IMR-90 (cell line): ENCODE results near the gene LGALS9. TPM values are rescaled to one million over a fixed set of nuclear protein-coding genes. Genes with fewer than 3 reads are reported as not detected.
"Not testable (repeated sequence)": the region's sequence is repeated elsewhere in the genome, so short reads cannot be mapped to it uniquely, and the experiment has no call there.

Source experiments
- ATAC-seq: fragments of 200-7000 bp; cut with Tn5 transposase; 2 replicates; pipeline ENCODE4 v1.9.1; 2020; ENCODE audit warnings: low read depth, mild to moderate bottlenecking, moderate library complexity
- BruUV-seq: library from RNA; stranded (reverse); fragments of 400-500 nt; replicated peaks from 2 replicates; lab custom pipeline; 2021; lab: Mats Ljungman, UMichigan
- CTCF ChIA-PET: fragments of 300-600 bp; formaldehyde crosslinking; extraction: SDS; loops from one replicate; lab custom pipeline; 2021; ENCODE audit warnings: antibody characterized with exemption; lab: Yijun Ruan, JAX
- POLR2A ChIA-PET: fragments of 300-600 bp; sonication (Branson Sonifier 250); formaldehyde crosslinking; loops from one replicate; lab custom pipeline; 2022; ENCODE audit warnings: antibody characterized with exemption; ENCODE audit not compliant: unreplicated experiment; lab: Charles Lee
- DNase-seq: peaks from one replicate; pipeline ENCODE4 v3.0.0; 2013
- H2AFZ ChIP-seq: replicated peaks from 2 replicates; pipeline ENCODE3; 2013; ENCODE audit warnings: low read length, mild to moderate bottlenecking; ENCODE audit not compliant: poor library complexity
- H2AK5ac ChIP-seq: 2 replicates; pipeline ENCODE4 v1.6.1; 2013; ENCODE audit warnings: low read depth, low read length, inconsistent platforms
- H2AK9ac ChIP-seq: replicated peaks from 2 replicates; pipeline ENCODE3; 2013; ENCODE audit warnings: mild to moderate bottlenecking, low read depth, low read length, moderate library complexity; ENCODE audit not compliant: poor library complexity
- H2BK120ac ChIP-seq: 2 replicates; pipeline ENCODE4 v1.6.1; 2013; ENCODE audit warnings: low read depth, low read length, inconsistent platforms
- H2BK15ac ChIP-seq: 3 replicates; pipeline ENCODE4 v1.6.1; 2013; ENCODE audit warnings: low read depth, low read length, inconsistent platforms
- H2BK20ac ChIP-seq: 2 replicates; pipeline ENCODE4 v1.6.1; 2013; ENCODE audit warnings: low read depth, mild to moderate bottlenecking, inconsistent platforms, low read length, moderate library complexity
- H2BK5ac ChIP-seq: 2 replicates; pipeline ENCODE4 v1.6.1; 2013; ENCODE audit warnings: mild to moderate bottlenecking, low read depth, low read length, inconsistent platforms; ENCODE audit not compliant: poor library complexity, severe bottlenecking
- H3K14ac ChIP-seq: replicated peaks from 2 replicates; pipeline ENCODE4 v1.6.1; 2013; ENCODE audit warnings: low read depth, low read length, inconsistent platforms
- H3K18ac ChIP-seq: 2 replicates; pipeline ENCODE4 v1.6.1; 2013; ENCODE audit warnings: low read depth, low read length, control low read depth
- H3K23ac ChIP-seq: 2 replicates; pipeline ENCODE4 v1.6.1; 2013; ENCODE audit warnings: low read depth, low read length, inconsistent platforms
- H3K27ac ChIP-seq: 2 replicates; pipeline ENCODE4 v1.5.1; 2013; ENCODE audit warnings: mild to moderate bottlenecking, control low read depth, low read length; ENCODE audit not compliant: insufficient read depth
- H3K27me3 ChIP-seq: 2 replicates; pipeline ENCODE4 v1.6.1; 2013; ENCODE audit warnings: low read length; ENCODE audit not compliant: control insufficient read depth, insufficient read depth
- H3K36me3 ChIP-seq: 2 replicates; pipeline ENCODE4 v1.6.1; 2013; ENCODE audit warnings: low read length, mixed read lengths; ENCODE audit not compliant: control insufficient read depth, insufficient read depth
- H3K4ac ChIP-seq: 2 replicates; pipeline ENCODE4 v1.6.1; 2013; ENCODE audit warnings: low read depth, low read length, inconsistent platforms
- H3K4me1 ChIP-seq: 2 replicates; pipeline ENCODE4 v1.6.1; 2013; ENCODE audit warnings: low read length, mixed read lengths; ENCODE audit not compliant: control insufficient read depth, insufficient read depth
- H3K4me2 ChIP-seq: 2 replicates; pipeline ENCODE4 v1.6.1; 2013; ENCODE audit warnings: low read depth, mild to moderate bottlenecking, control low read depth, low read length, moderate library complexity
- H3K4me3 ChIP-seq: 2 replicates; pipeline ENCODE4 v1.5.1; 2013; ENCODE audit warnings: low read depth, mild to moderate bottlenecking, control low read depth, low read length, moderate library complexity; ENCODE audit not compliant: insufficient read depth
- H3K56ac ChIP-seq: 2 replicates; pipeline ENCODE4 v1.6.1; 2013; ENCODE audit warnings: low read length, inconsistent platforms; ENCODE audit not compliant: insufficient read depth; ENCODE audit errors: extremely low read depth
- H3K79me1 ChIP-seq, 2 experiments: 2 replicates each; pipeline ENCODE4 v1.6.1; 2013; ENCODE audit warnings: low read length in 2 of 2, inconsistent platforms in 1 of 2, low read depth in 1 of 2
- H3K9ac ChIP-seq: 2 replicates; pipeline ENCODE4 v1.6.1; 2013; ENCODE audit warnings: low read depth, low read length, control low read depth
- H3K9me1 ChIP-seq: 2 replicates; pipeline ENCODE4 v1.6.1; 2013; ENCODE audit warnings: low read length, inconsistent platforms; ENCODE audit not compliant: insufficient read depth
- H3K9me3 ChIP-seq: 2 replicates; pipeline ENCODE4 v1.6.1; 2013; ENCODE audit warnings: low read length; ENCODE audit not compliant: control insufficient read depth, insufficient read depth
- H4K20me1 ChIP-seq: 2 replicates; pipeline ENCODE4 v1.6.1; 2013; ENCODE audit warnings: low read length, inconsistent platforms; ENCODE audit not compliant: insufficient read depth
- H4K5ac ChIP-seq: 2 replicates; pipeline ENCODE4 v1.6.1; 2013; ENCODE audit warnings: mild to moderate bottlenecking, low read depth, low read length, control low read depth
- H4K8ac ChIP-seq, 2 experiments: 2 replicates each; pipeline ENCODE4 v1.6.1; 2013; ENCODE audit warnings: low read depth in 2 of 2, low read length in 2 of 2, control low read depth in 1 of 2, inconsistent platforms in 1 of 2
- H4K91ac ChIP-seq: 2 replicates; pipeline ENCODE4 v1.6.1; 2013; ENCODE audit warnings: low read depth, low read length, inconsistent platforms; ENCODE audit not compliant: insufficient read depth
- CEBPB ChIP-seq: IDR thresholded peaks from 2 replicates; pipeline ENCODE4 v1.6.1; 2012; ENCODE audit warnings: low read depth, low read length, improper control_type of control experiment
- ELK1 ChIP-seq: fragments of 150-350 bp; IDR thresholded peaks from 2 replicates; pipeline ENCODE4 v1.6.1; 2016; ENCODE audit warnings: low read depth, mild to moderate bottlenecking, low read length, moderate library complexity, borderline replicate concordance
- FOS ChIP-seq: fragments of 150-350 bp; IDR thresholded peaks from 2 replicates; pipeline ENCODE4 v1.6.1; 2016; ENCODE audit warnings: low read depth, low read length
- NFE2L2 ChIP-seq: fragments of 150-350 bp; IDR thresholded peaks from 2 replicates; pipeline ENCODE4 v1.6.1; 2016; ENCODE audit warnings: low read depth, mild to moderate bottlenecking, low read length
- POLR2A ChIP-seq: IDR thresholded peaks from 2 replicates; pipeline ENCODE4 v1.6.1; 2012; ENCODE audit warnings: mild to moderate bottlenecking, low read depth, low read length
- RAD21 ChIP-seq: IDR thresholded peaks from 2 replicates; pipeline ENCODE4 v1.6.1; 2012; ENCODE audit warnings: low read length, improper control_type of control experiment
- USF2 ChIP-seq: fragments of 150-350 bp; IDR thresholded peaks from 2 replicates; pipeline ENCODE4 v1.6.1; 2017; ENCODE audit warnings: mild to moderate bottlenecking, antibody characterized with exemption, low read length, low read depth
- WGBS, 2 experiments: methylation state at CpG; one replicate each; pipeline versions ENCODE4 v1.1.5 to v1.1.7; 2013; ENCODE audit warnings: missing lambda C conversion rate in 2 of 2; ENCODE audit not compliant: insufficient read length in 1 of 2; ENCODE audit errors: extremely low coverage in 2 of 2; 5-methylcytosine and 5-hydroxymethylcytosine counted together
- dilution Hi-C: fragments of 300-500 bp; cut with HindIII; formaldehyde crosslinking; loops from one replicate; pipeline ENCODE4 v1.14.3; 2018; ENCODE audit warnings: low sequenced_read_pairs; ENCODE audit not compliant: unreplicated experiment
- in situ Hi-C: fragments of 300-500 bp; cut with MboI; formaldehyde crosslinking; loops from 3 replicates; pipeline ENCODE4 v1.14.3; 2019; ENCODE audit warnings: low sequenced_read_pairs, inconsistent platforms, mixed read lengths
- intact Hi-C: fragments of 100-400 bp; cut with micrococcal nuclease; formaldehyde crosslinking; loops from 2 replicates; pipeline ENCODE4 v1.10.0; 2022
- polyA plus RNA-seq, 3 experiments: library from polyadenylated mRNA; depleted of rRNA; stranded (reverse); fragments of >200 nt; gene quantifications; 2 replicates each; pipeline ENCODE4 v1.2.3, GENCODE V29; 2012; ENCODE audit warnings: low replicate concordance in 1 of 3
- total RNA-seq: library from RNA; depleted of rRNA; stranded (reverse); fragments of >200 nt; gene quantifications from 2 replicates; pipeline ENCODE4 v1.2.3, GENCODE V29; 2012

LGALS9 gene
- total and polyA plus RNA-seq, 2 of the 4 experiments (the other 2 are of a cell fraction) = 0.54 to 2.5 TPM

GRCh38 chr17:27635275-27635823 is 4.4 kb downstream of the LGALS9 start:
- dilution Hi-C loops (no loop called here), intact Hi-C loops (no loop called here), in situ Hi-C loops (loop anchor here (10.0 kb wide), 2 partner anchors 61 to 401 kb away; no protein-coding TSS in a partner anchor)
- H2AFZ ChIP-seq = no peak overlapping the region
- H3K9me3 ChIP-seq = no peaks in the 10 kb centered on the region
- no peak overlapping the region for H4K8ac ChIP-seq
- no peak overlapping the region for H2BK15ac ChIP-seq
- H3K27me3 ChIP-seq = no peaks in the 10 kb centered on the region
- peaks cover 10% of the 10 kb centered on the region for H3K4me1 ChIP-seq
- no peak overlapping the region for H2BK5ac ChIP-seq
- no peak overlapping the region for H3K4ac ChIP-seq
- WGBS, 2 experiments = no CpG with 5 or more reads among the region's 6 CpGs
- H3K56ac ChIP-seq = no peak overlapping the region
- no TSS peak for BruUV-seq
- ChIA-PET CTCF (no interaction called here), POLR2A (no interaction called here)
- H2AK9ac ChIP-seq = no peak overlapping the region
- H3K23ac ChIP-seq = no peak overlapping the region
- H2BK120ac ChIP-seq = no peak overlapping the region
- peaks cover 2% of the 10 kb centered on the region; the same call in 1 of the 2 replicates for H3K36me3 ChIP-seq
- H3K9ac ChIP-seq = no peak overlapping the region
- no peaks in the 10 kb centered on the region for H4K20me1 ChIP-seq
- DNase-seq (no peak), ATAC-seq (no peak)
- H4K91ac ChIP-seq = no peak overlapping the region
- no peak overlapping the region for H2AK5ac ChIP-seq
- H3K79me1 ChIP-seq = no peaks in the 10 kb centered on the region
- H3K4me3 ChIP-seq = no peak overlapping the region
- no peak overlapping the region for H3K27ac ChIP-seq
- H3K14ac ChIP-seq = no peak overlapping the region
- no peak overlapping the region for H3K18ac ChIP-seq
- H3K4me2 ChIP-seq = no peak overlapping the region
- H3K9me1 ChIP-seq = peaks cover 5% of the 10 kb centered on the region
- no peak overlapping the region for H4K5ac ChIP-seq
- TF ChIP-seq CEBPB = no peak
- no peak for TF ChIP-seq USF2
- no peak for TF ChIP-seq RAD21
- no peak for TF ChIP-seq POLR2A
- no peak for TF ChIP-seq ELK1
- no peak for TF ChIP-seq FOS
- no peak for TF ChIP-seq NFE2L2
- no peak overlapping the region for H2BK20ac ChIP-seq

GRCh38 chr17:27636005-27636520 is 5.1 kb downstream of the LGALS9 start:
- H3K4me3 ChIP-seq, H2BK120ac ChIP-seq, H3K9me1 ChIP-seq, H3K14ac ChIP-seq, H3K27me3 ChIP-seq, ATAC-seq, BruUV-seq, dilution Hi-C loops, H3K18ac ChIP-seq, H2BK5ac ChIP-seq, H2AK9ac ChIP-seq, POLR2A ChIA-PET, H2AK5ac ChIP-seq, H3K56ac ChIP-seq, H4K8ac ChIP-seq, H3K4me2 ChIP-seq, H3K4me1 ChIP-seq, H2BK20ac ChIP-seq, CTCF ChIA-PET, H3K9ac ChIP-seq, H4K91ac ChIP-seq, H2BK15ac ChIP-seq, H3K27ac ChIP-seq, H3K9me3 ChIP-seq, H3K4ac ChIP-seq, H2AFZ ChIP-seq, H3K36me3 ChIP-seq, H4K20me1 ChIP-seq, DNase-seq, H3K23ac ChIP-seq, H4K5ac ChIP-seq, H3K79me1 ChIP-seq, intact Hi-C loops: not testable (repeated sequence)
- no CpG with 5 or more reads among the region's 3 CpGs for WGBS, 2 experiments
- in situ Hi-C loops = loop anchor here (10.0 kb wide), 2 partner anchors 61 to 401 kb away; no protein-coding TSS in a partner anchor
